CD4-positive, alpha-beta T cell (primary cell): ENCODE results near the gene ZCCHC12. TPM values are rescaled to one million over a fixed set of nuclear protein-coding genes. Genes with fewer than 3 reads are reported as not detected.

Experiments used
- ATAC-seq: fragments of 200-7000 bp; cut with Tn5 transposase; one replicate; pipeline ENCODE4 v1.10.0; 2022; ENCODE audit warnings: mild to moderate bottlenecking; ENCODE audit not compliant: poor library complexity
- CTCF ChIA-PET: fragments of 350-600 bp; sonication (Branson Sonifier 250); formaldehyde crosslinking; loops from one replicate; lab custom pipeline; 2021; ENCODE audit warnings: antibody characterized with exemption, inconsistent platforms; lab: Charles Lee
- POLR2A ChIA-PET: fragments of 350-600 bp; sonication (Branson Sonifier 250); formaldehyde crosslinking; loops from one replicate; lab custom pipeline; 2021; ENCODE audit warnings: antibody characterized with exemption, inconsistent platforms; lab: Charles Lee
- DNase-seq, 14 experiments: peaks; one replicate each; pipeline ENCODE4 v3.0.0-alpha.2; 2013 to 2020; ENCODE audit warnings: mixed read lengths in 2 of 14
- H3K27ac ChIP-seq, 2 donors: one replicate each; pipeline versions ENCODE4 v1.5.1 to v1.7.0; 2013; ENCODE audit warnings: low read length in 2 of 2, low read depth in 1 of 2, mild to moderate bottlenecking in 1 of 2
- H3K27me3 ChIP-seq, 2 experiments: 1 replicate in 1 of 2; 2 replicates in 1 of 2; pipeline versions ENCODE4 v1.6.1 to v1.7.0; 2013; ENCODE audit warnings: low read length in 2 of 2, control low read depth in 1 of 2, mild to moderate bottlenecking in 1 of 2, moderate library complexity in 1 of 2; ENCODE audit not compliant: insufficient read depth in 2 of 2, control insufficient read depth in 1 of 2
- H3K36me3 ChIP-seq: one replicate; pipeline ENCODE4 v1.6.1; 2013; ENCODE audit warnings: low read length, control low read depth; ENCODE audit not compliant: insufficient read depth
- H3K4me1 ChIP-seq: one replicate; pipeline ENCODE4 v1.6.1; 2013; ENCODE audit warnings: low read length, control low read depth; ENCODE audit not compliant: insufficient read depth
- H3K4me3 ChIP-seq: one replicate; pipeline ENCODE4 v1.5.1; 2013; ENCODE audit warnings: mild to moderate bottlenecking, low read length, moderate library complexity
- H3K9me3 ChIP-seq, 2 experiments: 1 replicate in 1 of 2; 2 replicates in 1 of 2; pipeline versions ENCODE4 v1.6.1 to v1.7.0; 2013; ENCODE audit warnings: low read length in 2 of 2, mild to moderate bottlenecking in 2 of 2, control low read depth in 1 of 2, moderate library complexity in 1 of 2; ENCODE audit not compliant: control insufficient read depth in 1 of 2, insufficient read depth in 1 of 2
- H3K27ac Mint-ChIP-seq: one replicate; pipeline ENCODE4 v1.8.0; 2020; ENCODE audit warnings: mixed read lengths
- H3K27me3 Mint-ChIP-seq: one replicate; pipeline ENCODE4 v1.8.0; 2021; ENCODE audit warnings: mixed read lengths
- H3K36me3 Mint-ChIP-seq: one replicate; pipeline ENCODE4 v1.8.0; 2021; ENCODE audit warnings: low read depth, mixed read lengths
- H3K4me1 Mint-ChIP-seq: one replicate; pipeline ENCODE4 v1.8.0; 2021; ENCODE audit warnings: low read depth, mixed read lengths
- H3K4me3 Mint-ChIP-seq: one replicate; pipeline ENCODE4 v1.8.0; 2020; ENCODE audit warnings: mild to moderate bottlenecking, mixed read lengths
- H3K9me3 Mint-ChIP-seq: one replicate; pipeline ENCODE4 v1.8.0; 2020; ENCODE audit warnings: mixed read lengths
- intact Hi-C, 2 experiments: fragments of 100-400 bp; cut with DNase I in 1 of 2; cut with micrococcal nuclease in 1 of 2; formaldehyde crosslinking; loops; one replicate each; pipeline versions ENCODE4 v1.15.1 to v1.9.0; 2023 to 2025; cut with DNase I, micrococcal nuclease
- polyA plus RNA-seq, 2 donors: library from polyadenylated mRNA; unstranded; fragments of 120-200 nt; gene quantifications; one replicate each; pipeline ENCODE4 v1.2.1, GENCODE V29; 2013
- total RNA-seq, 174 experiments: library from RNA in 2 of 174; stranded (reverse) in 2 of 174; gene quantifications; one replicate each; pipeline ENCODE4 v1.2.3 and lab custom pipeline; 2021 to 2026
- TF ChIP-seq, protein P1 (sequence below): fragments of 200-600 bp; IDR thresholded peaks from one replicate; pipeline ENCODE4 v1.8.0; 2022; ENCODE audit warnings: antibody characterized with exemption, mild to moderate bottlenecking

Gene ZCCHC12
- under 1 TPM; 0.14 to 0.47 TPM for total RNA-seq
- 0.05 TPM for polyA plus RNA-seq (2013, experiment 1 of 2)
- polyA plus RNA-seq (2013, experiment 2 of 2), result 0.01 TPM
- total RNA-seq (lab: John Stamatoyannopoulos, UW), result 0 to 6.5 (median 0.13) reads per million in 172 experiments

DNA sequence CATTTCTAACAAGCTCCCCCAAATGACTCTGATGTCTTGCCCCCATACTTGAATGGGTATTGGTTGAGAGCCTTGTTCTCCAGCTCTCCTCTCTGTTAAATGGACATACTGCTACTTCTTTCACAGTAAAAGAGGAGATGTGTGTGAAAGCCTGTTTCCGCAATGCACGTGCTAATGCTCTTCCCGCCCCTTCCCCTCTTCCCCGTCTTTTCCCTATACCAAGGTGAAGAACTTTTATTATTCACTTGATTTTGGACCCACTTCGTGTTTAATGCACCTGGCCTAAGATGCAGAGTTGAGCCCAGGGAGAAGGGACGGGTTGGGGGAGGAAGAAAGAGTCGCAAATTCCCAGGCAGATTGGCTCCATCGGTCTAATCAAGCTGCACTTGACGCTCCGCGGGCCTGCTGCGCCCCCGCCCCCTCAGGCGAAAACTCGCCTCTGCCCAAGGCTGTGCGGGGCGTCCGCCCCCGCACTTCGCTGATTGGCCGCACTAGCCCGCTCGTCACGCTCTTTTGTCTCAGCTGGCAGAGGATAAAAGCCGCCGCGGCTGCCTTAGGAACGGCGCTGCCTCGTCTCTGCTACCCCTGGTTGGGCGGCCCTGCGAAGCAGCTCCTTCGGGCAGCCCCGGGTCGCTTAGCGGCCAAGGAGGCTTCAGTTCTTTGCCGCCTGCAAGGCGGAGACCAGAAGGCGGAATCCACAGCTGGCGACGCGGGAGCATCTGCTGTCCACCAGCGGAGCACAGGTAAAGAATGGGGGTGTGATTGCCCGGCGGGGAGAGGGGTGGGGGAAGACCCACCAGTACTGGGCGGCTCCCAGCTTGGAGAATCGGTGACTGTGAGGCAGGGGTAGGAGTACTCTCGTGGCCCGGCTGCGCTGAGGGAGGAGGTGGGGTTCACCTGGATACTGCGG, at the start of gene ZCCHC12:
ZCCHC12 (plus strand) TSS at position 562 of the 910 bp plus-strand sequence. CDS start 1,421 bp downstream, outside the sequence.
- peak; percentile 87 for ATAC-seq
- intact Hi-C loops, result no loop called here
- H3K36me3 ChIP-seq, result no peaks in the 10 kb centered on the region
- H3K9me3 ChIP-seq, result no peaks in the 10 kb centered on the region
- H3K4me3 ChIP-seq, result peak within 1 kb of the TSS; percentile 40
- H3K4me1 ChIP-seq, result peaks cover 30% of the 10 kb centered on the region
- ChIA-PET CTCF (interaction anchor here (0.9 kb wide), 1 partner anchor 16 kb away, joined by 3 read pairs; no protein-coding TSS in a partner anchor), POLR2A (no interaction called here)
- H3K4me1 Mint-ChIP-seq, result peaks cover 26% of the 10 kb centered on the region
- DNase-seq, result peak; percentile 6 to 75 (median 35)
- peak within 1 kb of the TSS; percentile 82 for H3K4me3 Mint-ChIP-seq
- H3K36me3 Mint-ChIP-seq, result no peaks in the 10 kb centered on the region
- no peaks in the 10 kb centered on the region for H3K9me3 Mint-ChIP-seq
- H3K27me3 ChIP-seq, result peaks cover 27 to 40% of the 10 kb centered on the region in 2 experiments
- no peak within 1 kb of the TSS for H3K27ac ChIP-seq
- TF ChIP-seq, protein P1, sequence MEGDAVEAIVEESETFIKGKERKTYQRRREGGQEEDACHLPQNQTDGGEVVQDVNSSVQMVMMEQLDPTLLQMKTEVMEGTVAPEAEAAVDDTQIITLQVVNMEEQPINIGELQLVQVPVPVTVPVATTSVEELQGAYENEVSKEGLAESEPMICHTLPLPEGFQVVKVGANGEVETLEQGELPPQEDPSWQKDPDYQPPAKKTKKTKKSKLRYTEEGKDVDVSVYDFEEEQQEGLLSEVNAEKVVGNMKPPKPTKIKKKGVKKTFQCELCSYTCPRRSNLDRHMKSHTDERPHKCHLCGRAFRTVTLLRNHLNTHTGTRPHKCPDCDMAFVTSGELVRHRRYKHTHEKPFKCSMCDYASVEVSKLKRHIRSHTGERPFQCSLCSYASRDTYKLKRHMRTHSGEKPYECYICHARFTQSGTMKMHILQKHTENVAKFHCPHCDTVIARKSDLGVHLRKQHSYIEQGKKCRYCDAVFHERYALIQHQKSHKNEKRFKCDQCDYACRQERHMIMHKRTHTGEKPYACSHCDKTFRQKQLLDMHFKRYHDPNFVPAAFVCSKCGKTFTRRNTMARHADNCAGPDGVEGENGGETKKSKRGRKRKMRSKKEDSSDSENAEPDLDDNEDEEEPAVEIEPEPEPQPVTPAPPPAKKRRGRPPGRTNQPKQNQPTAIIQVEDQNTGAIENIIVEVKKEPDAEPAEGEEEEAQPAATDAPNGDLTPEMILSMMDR, result no peak
- no peak within 1 kb of the TSS for H3K27ac Mint-ChIP-seq
- H3K27me3 Mint-ChIP-seq, result peaks cover 50% of the 10 kb centered on the region

DNA sequence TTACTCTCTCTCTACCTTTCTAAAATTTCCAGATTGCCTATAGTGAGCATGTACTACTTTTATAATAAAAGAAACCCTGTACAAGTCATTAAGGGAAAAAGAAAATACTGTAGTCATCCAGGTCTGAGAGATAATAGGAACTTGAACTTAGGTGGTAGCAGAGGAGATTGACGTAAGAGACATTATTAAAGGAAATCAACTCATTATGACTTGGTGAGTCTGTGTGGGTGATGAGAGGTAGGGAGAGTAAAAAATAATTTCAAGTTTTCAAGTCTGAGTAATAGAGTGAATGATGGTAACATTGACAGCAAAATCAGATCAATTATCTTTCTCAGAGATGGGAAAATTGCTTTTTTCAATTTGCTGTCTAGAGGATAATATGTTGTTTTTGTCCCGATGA, 44.0 kb upstream of the ZCCHC12 start:
- Mint-ChIP-seq H3K4me3 (no peak overlapping the region), H3K36me3 (no peaks in the 10 kb centered on the region), H3K9me3 (no peaks in the 10 kb centered on the region), H3K27ac (no peak overlapping the region), H3K4me1 (no peaks in the 10 kb centered on the region), H3K27me3 (peaks cover 17% of the 10 kb centered on the region)
- Histone ChIP-seq H3K27me3 (no peaks in the 10 kb centered on the region), H3K4me1 (no peaks in the 10 kb centered on the region), H3K9me3 (no peaks in the 10 kb centered on the region), H3K27ac (no peak overlapping the region), H3K4me3 (no peak overlapping the region), H3K36me3 (no peaks in the 10 kb centered on the region)
- ATAC-seq (no peak), DNase-seq (no peak)
- CTCF ChIA-PET, result no interaction called here
- intact Hi-C loops, result no loop called here
- TF ChIP-seq, protein P1, result no peak
- POLR2A ChIA-PET, result no interaction called here

DNA sequence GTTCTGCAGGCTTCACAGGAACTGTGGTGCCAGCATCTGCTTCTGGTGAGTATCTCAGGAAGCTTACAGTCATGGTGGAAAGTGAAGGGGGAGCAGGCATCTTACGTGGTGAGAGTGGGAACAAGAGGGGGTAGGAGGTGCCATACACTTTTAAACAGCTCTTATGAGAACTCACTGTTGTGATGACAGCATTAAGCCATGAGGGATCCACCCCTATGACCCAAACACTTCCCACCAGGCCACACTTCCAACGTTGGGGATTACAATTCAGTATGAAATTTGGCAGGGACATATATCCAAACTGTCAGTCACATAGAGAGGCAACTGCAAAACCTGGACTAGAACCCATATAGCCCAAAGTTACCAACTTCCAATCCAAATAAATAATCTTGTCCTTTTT, 43.1 kb upstream of the ZCCHC12 start:
- no peaks in the 10 kb centered on the region for H3K4me1 ChIP-seq
- no peaks in the 10 kb centered on the region for H3K36me3 Mint-ChIP-seq
- no peak overlapping the region for H3K27ac Mint-ChIP-seq
- ATAC-seq (no peak), DNase-seq (no peak)
- no peaks in the 10 kb centered on the region for H3K36me3 ChIP-seq
- no peak overlapping the region for H3K4me3 ChIP-seq
- POLR2A ChIA-PET, result no interaction called here
- H3K9me3 Mint-ChIP-seq, result no peaks in the 10 kb centered on the region
- H3K27ac ChIP-seq, result no peak overlapping the region
- H3K4me3 Mint-ChIP-seq, result no peak overlapping the region
- no peaks in the 10 kb centered on the region for H3K9me3 ChIP-seq
- intact Hi-C loops, result no loop called here
- CTCF ChIA-PET, result no interaction called here
- peaks cover 11% of the 10 kb centered on the region for H3K27me3 Mint-ChIP-seq
- TF ChIP-seq, protein P1, result no peak
- no peaks in the 10 kb centered on the region for H3K4me1 Mint-ChIP-seq
- H3K27me3 ChIP-seq, result no peaks in the 10 kb centered on the region
